SU-DHL-6 (cell line): ENCODE measurements around the gene METTL13.

ENCODE experiments used
- H2AFZ ChIP-seq: fragments of 200-600 bp; sonication (generic); 2 replicates; pipeline ENCODE4 v1.6.1; 2014; ENCODE audit warnings: low read depth, mild to moderate bottlenecking, moderate library complexity, mixed read lengths, antibody characterized with exemption, low read length; ENCODE audit not compliant: severe bottlenecking
- H3F3A ChIP-seq: fragments of 200-600 bp; shearing (Covaris generic); 2 replicates; pipeline ENCODE4 v1.6.0; 2016; ENCODE audit warnings: antibody characterized with exemption, mild to moderate bottlenecking; ENCODE audit not compliant: insufficient read depth
- H3K27ac ChIP-seq: fragments of 200-600 bp; sonication (generic); 2 replicates; pipeline ENCODE4 v1.5.1; 2016; ENCODE audit warnings: low read depth, mild to moderate bottlenecking, low read length, moderate library complexity, mixed read lengths
- H3K27me3 ChIP-seq: fragments of 200-600 bp; sonication (generic), shearing (Covaris generic); 2 replicates; pipeline ENCODE4 v1.6.0; 2014; ENCODE audit warnings: mild to moderate bottlenecking, low read length
- H3K36me3 ChIP-seq: fragments of 200-600 bp; sonication (generic); 2 replicates; pipeline ENCODE4 v1.6.1; 2014; ENCODE audit warnings: mild to moderate bottlenecking, low read length, mixed read lengths
- H3K4me2 ChIP-seq: fragments of 300-600, 200-600 bp; shearing (Covaris generic), sonication (generic); 2 replicates; pipeline ENCODE4 v1.6.0; 2014; ENCODE audit warnings: low read length, low read depth, mild to moderate bottlenecking; ENCODE audit not compliant: poor library complexity, severe bottlenecking
- H3K4me3 ChIP-seq: fragments of 200-600 bp; sonication (generic); 2 replicates; pipeline ENCODE4 v1.5.1; 2014; ENCODE audit warnings: antibody characterized with exemption, low read length, mild to moderate bottlenecking, mixed read lengths; ENCODE audit not compliant: insufficient read depth, poor library complexity, severe bottlenecking
- H3K79me2 ChIP-seq: fragments of 200-600 bp; sonication (generic); 2 replicates; pipeline ENCODE4 v1.6.1; 2014; ENCODE audit warnings: mild to moderate bottlenecking, low read length, moderate library complexity; ENCODE audit not compliant: insufficient read depth
- H3K9ac ChIP-seq: fragments of 200-600 bp; sonication (generic); 2 replicates; pipeline ENCODE4 v1.7.0; 2014; ENCODE audit warnings: mild to moderate bottlenecking, low read length
- H3K9me2 ChIP-seq: fragments of 200-600 bp; sonication (generic); replicated peaks from 2 replicates; pipeline ENCODE4 v1.6.1; 2014; ENCODE audit warnings: low read length; ENCODE audit not compliant: insufficient read depth
- H3K9me3 ChIP-seq: fragments of 200-600 bp; sonication (generic); 2 replicates; pipeline ENCODE4 v1.6.1; 2014; ENCODE audit warnings: low read length, mixed read lengths; ENCODE audit not compliant: insufficient read depth
- H4K20me1 ChIP-seq: fragments of 200-600 bp; sonication (generic); 2 replicates; pipeline ENCODE4 v1.6.1; 2014; ENCODE audit warnings: low read depth, mild to moderate bottlenecking, antibody characterized with exemption, low read length, moderate library complexity, mixed read lengths
- CTCF ChIP-seq: fragments of 200-600 bp; sonication (generic); IDR thresholded peaks from one replicate; pipeline ENCODE4 v1.5.1; 2017; ENCODE audit warnings: antibody characterized with exemption, mild to moderate bottlenecking, low read length, moderate library complexity; ENCODE audit not compliant: insufficient read depth, poor library complexity, severe bottlenecking
- EZH2phosphoT487 ChIP-seq: fragments of 200-600 bp; sonication (generic), shearing (Covaris generic); conservative IDR thresholded peaks from 2 replicates; pipeline ENCODE4 v1.6.1; 2018; ENCODE audit warnings: mild to moderate bottlenecking, antibody characterized with exemption, low read length, moderate library complexity, mixed read lengths

METTL13 gene

GRCh38 chr1:171801487-171801891 lies 20.0 kb downstream of the METTL13 start:
- Histone ChIP-seq H2AFZ (no peak overlapping the region), H3K36me3 (no peaks in the 10 kb centered on the region), H3K27ac (no peak overlapping the region), H3K79me2 (no peaks in the 10 kb centered on the region), H3K9me3 (no peaks in the 10 kb centered on the region), H3K4me3 (no peak overlapping the region), H3K9ac (no peak overlapping the region), H3K4me2 (no peak overlapping the region), H3K27me3 (no peaks in the 10 kb centered on the region), H4K20me1 (no peaks in the 10 kb centered on the region), H3F3A (no peaks in the 10 kb centered on the region), H3K9me2 (no peaks in the 10 kb centered on the region)
- TF ChIP-seq CTCF (peak; percentile 6), EZH2phosphoT487 (no peak)

DNA sequence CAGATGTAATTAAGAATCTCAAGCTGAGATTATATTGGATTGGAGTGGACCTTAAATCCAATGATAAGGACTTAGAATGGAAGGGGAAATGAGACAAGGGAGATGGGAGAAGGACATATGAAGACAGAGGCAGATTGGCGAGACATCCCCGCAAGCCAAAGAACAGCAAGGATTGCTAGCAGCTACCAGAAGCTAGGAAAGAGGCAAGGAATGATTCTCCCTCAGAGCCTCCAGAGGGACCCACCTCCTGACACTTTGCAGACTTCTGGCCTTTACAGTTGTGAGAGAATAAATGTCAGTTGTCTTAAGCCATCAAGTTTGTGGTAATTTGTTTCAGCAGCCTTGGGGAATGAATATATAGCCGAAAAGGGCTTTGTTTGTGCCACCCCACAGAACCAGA lies 20.7 kb downstream of the METTL13 start:
- H3K27ac ChIP-seq: no peak overlapping the region
- no peaks in the 10 kb centered on the region for H3K79me2 ChIP-seq
- H3F3A ChIP-seq: no peaks in the 10 kb centered on the region
- no peak overlapping the region for H3K4me3 ChIP-seq
- no peak overlapping the region for H3K4me2 ChIP-seq
- H3K9me3 ChIP-seq: no peaks in the 10 kb centered on the region
- H2AFZ ChIP-seq: no peak overlapping the region
- TF ChIP-seq EZH2phosphoT487 (no peak), CTCF (no peak)
- no peaks in the 10 kb centered on the region for H3K36me3 ChIP-seq
- H3K27me3 ChIP-seq: no peaks in the 10 kb centered on the region
- H3K9me2 ChIP-seq: no peaks in the 10 kb centered on the region
- no peak overlapping the region for H3K9ac ChIP-seq
- no peaks in the 10 kb centered on the region for H4K20me1 ChIP-seq

GRCh38 chr1:171803045-171803444 lies 21.6 kb downstream of the METTL13 start:
- no peak overlapping the region for H2AFZ ChIP-seq
- no peaks in the 10 kb centered on the region for H3K9me3 ChIP-seq
- no peaks in the 10 kb centered on the region for H3K27me3 ChIP-seq
- H3K4me2 ChIP-seq: no peak overlapping the region
- no peak overlapping the region for H3K9ac ChIP-seq
- no peaks in the 10 kb centered on the region for H3K36me3 ChIP-seq
- H3F3A ChIP-seq: no peaks in the 10 kb centered on the region
- no peaks in the 10 kb centered on the region for H4K20me1 ChIP-seq
- H3K79me2 ChIP-seq: no peaks in the 10 kb centered on the region
- no peak overlapping the region for H3K4me3 ChIP-seq
- no peak for TF ChIP-seq CTCF
- TF ChIP-seq EZH2phosphoT487: no peak
- no peaks in the 10 kb centered on the region for H3K9me2 ChIP-seq
- H3K27ac ChIP-seq: no peak overlapping the region
